GM12864 (cell line): Measurements from ENCODE around the gene MMP15.

Experiments used
- DNase-seq: peaks from one replicate; pipeline ENCODE4 v3.0.0-alpha.2; 2011; ENCODE audit warnings: low read depth
- H3K4me3 ChIP-seq: 2 replicates; pipeline ENCODE4 v1.5.1; 2011; ENCODE audit warnings: mild to moderate bottlenecking, low read depth, low read length, control low read depth
- CTCF ChIP-seq: IDR thresholded peaks from 2 replicates; pipeline ENCODE4 v1.5.1; 2011; ENCODE audit warnings: low read depth, mild to moderate bottlenecking, moderate library complexity, low read length, control low read depth, inconsistent platforms; ENCODE audit errors: missing control alignments

Gene MMP15

GRCh38 chr16:57984443-57985203 lies 40.9 kb upstream of the MMP15 start:
- no peak for TF ChIP-seq CTCF
- peak; percentile 31 for DNase-seq
- peak overlapping the region; percentile 43 for H3K4me3 ChIP-seq

GRCh38 chr16:57985204-57986181 lies 40.1 kb upstream of the MMP15 start:
- TF ChIP-seq CTCF, result no peak
- no peak for DNase-seq
- peak overlapping the region; percentile 43; the same call in 1 of the 2 replicates for H3K4me3 ChIP-seq

- TF ChIP-seq CTCF, result no peak
- no peak overlapping the region for H3K4me3 ChIP-seq
- DNase-seq, result no peak
These were observed 39.4 kb upstream of the MMP15 start for GRCh38 chr16:57986196-57986595.

- DNase-seq, result no peak
- no peak overlapping the region for H3K4me3 ChIP-seq
- no peak for TF ChIP-seq CTCF
These were observed 37.9 kb upstream of the MMP15 start for GRCh38 chr16:57987441-57988177.

- H3K4me3 ChIP-seq, result no peak overlapping the region
- no peak for TF ChIP-seq CTCF
- no peak for DNase-seq
These were observed 36.6 kb upstream of the MMP15 start for GRCh38 chr16:57988929-57989328.

GRCh38 chr16:57991551-57992059 lies 33.9 kb upstream of the MMP15 start:
- no peak overlapping the region for H3K4me3 ChIP-seq
- DNase-seq, result no peak

More at GRCh38 chr16:57991551-57992059, 33.9 kb upstream of the MMP15 start:
- TF ChIP-seq CTCF, result no peak
